DMS 273 treated with DMSO at 0.1 percent for 48 hours (cell line): Measurements from ENCODE around the gene CNRIP1.
"Not testable (repeated sequence)": the region's sequence is repeated elsewhere in the genome, so short reads cannot be mapped to it uniquely, and the experiment has no call there.

Experiments used
- DNase-seq: peaks from one replicate; lab custom pipeline; 2025; lab: John Stamatoyannopoulos, UW

Gene CNRIP1

DNA sequence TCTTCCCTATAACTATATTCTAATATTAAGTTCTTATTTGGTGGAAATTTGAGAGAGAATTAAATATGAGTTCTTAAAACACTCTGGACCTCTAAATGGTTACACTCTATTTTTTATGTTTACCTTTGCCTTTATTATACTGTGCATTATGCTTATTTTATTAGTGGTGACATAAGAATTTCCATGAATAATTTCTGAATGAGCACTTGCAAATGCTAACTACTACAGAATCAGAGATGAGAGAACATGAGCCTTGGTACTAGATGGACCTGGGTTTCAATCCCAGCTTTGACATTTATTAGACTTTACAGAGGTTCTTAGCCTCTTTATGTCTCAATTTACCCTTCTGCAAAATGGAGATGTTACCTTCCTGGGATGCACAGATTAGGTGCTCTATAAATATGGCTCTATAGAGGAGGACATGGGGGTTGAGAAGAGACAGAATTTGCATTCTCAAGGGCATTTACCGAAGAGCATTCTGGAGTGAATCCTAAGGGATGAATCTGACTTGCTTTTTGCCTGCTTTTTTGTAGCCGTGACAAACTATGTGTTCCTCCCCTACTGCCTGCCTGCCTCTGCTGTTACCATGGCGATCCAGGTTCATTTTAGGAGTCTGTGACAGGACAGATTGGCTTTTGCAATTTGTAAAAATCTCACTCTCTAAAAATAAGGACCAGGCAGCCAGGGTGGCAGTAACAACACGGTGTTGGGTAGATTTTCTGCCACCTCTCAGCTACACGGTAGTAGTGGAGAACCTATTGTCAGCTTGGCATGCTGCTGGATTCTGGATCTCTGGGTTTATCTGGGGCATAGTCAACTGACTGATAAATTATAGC, 20.7 kb upstream of the CNRIP1 start:
- no peak for DNase-seq

DNA sequence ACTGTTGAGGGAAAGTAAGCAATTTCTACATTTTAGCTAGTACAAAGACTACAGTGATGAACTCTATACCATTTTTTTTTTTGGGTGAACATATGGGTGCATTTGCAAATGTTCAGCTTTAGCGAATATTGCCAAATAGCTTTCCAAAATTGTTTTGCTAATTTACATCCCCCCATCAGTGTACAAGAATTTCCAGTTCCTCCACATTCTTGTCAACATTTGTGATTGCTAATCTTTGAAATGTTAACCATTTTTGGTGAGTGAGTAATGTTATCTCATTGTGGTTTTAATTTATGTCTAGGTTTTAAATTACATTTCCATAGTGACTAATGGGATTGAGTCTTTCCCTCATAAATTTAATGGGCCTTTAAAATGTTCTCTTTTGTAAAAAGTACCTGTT, 16.4 kb upstream of the CNRIP1 start:
- DNase-seq, result no peak

DNA sequence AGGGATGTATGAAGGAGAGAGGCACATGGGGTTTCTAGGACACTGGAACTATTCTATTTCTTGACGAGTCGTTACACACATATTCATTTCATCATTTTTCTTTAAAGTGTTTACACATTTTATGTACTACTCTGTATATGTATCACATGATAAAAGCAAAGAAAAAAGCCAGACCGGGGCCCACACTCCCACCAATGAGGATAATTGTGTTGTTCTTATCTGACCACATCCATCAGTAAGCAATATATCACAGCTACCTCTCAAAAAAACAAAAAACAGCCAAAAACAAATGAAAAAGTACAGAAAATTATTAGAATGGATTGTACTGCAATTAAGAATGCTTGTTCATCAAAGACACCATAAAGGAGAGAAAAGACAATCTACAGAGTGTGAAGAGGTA, 14.2 kb upstream of the CNRIP1 start:
- no peak for DNase-seq

DNA sequence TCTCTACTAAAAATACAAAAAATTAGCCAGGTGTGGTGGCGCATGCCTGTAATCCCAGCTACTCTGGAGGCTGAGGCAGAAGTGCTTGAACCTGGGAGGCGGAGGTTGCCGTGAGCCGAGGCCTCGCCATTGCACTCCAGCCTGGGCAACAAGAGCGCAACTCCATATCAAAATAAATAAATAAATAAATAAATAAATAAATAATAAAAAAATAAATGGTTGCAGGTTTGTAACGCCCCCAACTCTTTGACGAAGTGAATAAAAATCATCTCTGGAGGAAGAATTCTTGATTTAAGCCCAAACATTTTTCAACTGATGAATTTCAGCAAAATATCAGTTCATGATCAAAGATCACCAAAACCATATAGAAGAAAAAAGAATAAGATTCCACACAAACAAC, 13.3 kb upstream of the CNRIP1 start:
- no peak for DNase-seq

DNA sequence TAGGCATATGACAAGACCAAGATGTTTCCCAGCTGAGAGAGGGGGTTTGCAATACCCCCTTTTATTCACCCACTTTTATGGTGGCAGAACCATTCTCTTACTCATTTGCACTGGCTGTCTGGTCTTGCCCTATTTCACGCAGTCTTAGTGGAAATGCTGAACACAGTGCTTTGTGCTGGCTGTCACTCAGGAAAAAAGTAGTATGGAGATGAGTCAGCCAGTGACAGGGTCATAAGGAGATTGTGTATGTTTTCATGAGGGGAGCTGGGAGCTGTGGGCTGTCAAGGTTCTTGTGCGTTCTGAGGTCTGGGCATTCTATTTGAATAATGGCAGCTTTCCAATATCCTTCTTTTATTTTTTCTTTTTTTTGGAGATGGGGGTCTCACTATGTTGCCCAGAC, 10.9 kb upstream of the CNRIP1 start:
- no peak for DNase-seq

DNA sequence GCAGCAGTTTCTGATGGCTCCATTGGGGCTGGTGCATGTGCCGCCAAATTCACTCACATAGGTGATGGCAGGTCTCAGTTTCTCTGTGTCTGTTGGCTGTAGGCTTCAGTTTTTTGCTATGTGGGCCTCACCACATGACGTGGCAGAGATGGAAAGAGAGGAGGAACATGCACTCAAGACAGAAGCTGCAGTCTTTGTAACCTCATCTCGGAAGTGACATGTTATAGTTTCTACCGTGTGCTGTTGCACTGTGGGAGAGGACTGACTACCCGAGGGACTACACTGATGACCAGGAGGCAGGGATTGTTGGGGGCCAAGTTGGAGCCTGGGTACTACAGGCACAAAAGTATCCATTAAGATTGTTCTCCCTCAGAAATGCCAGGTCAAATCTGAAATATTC, 9.2 kb upstream of the CNRIP1 start:
- DNase-seq, result no peak

DNA sequence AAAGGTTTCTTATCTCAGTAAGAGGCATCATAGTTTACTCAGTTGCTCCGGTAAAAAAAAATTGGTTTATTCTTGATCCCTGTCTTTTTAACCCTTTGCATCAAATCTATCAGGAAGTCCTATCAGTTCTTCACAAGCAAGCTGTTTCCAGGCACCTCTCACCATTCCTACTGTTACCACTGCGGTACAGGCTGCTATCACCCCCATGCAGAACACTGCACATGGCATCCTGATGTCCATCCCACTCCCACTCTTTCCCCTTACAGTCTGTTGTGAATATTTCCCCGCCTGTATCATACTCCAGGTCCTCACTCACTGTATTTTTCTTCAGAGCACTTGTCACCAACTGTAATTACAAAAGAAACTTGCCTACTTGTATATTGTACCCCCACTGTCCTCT, 5.3 kb upstream of the CNRIP1 start:
- DNase-seq, result no peak

DNA sequence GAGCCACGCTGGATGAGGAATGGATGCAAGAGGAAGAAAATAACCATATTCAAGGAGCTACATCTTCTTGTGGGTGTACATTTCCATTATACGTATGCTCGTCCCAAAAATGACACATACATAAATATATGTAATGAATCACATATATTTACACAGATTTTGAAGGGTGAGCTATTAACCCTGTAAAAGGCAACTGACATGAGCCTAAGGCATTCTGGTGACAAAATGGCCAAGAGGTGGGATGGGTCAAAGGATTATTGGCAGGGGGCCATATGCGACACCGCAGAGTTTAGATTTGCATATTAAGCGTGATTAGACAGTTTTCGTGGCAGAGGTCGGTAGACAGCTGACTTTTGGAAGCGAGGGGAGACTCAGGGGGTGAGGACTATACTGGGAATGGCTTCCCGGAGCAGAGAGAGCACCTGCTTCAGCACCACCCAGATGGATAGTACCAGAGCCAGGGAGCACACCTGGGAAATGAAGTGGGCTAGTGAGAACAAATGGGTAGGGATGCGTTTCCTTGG, 431 bp upstream of the CNRIP1 start:
- peak; percentile 30 for DNase-seq

DNA sequence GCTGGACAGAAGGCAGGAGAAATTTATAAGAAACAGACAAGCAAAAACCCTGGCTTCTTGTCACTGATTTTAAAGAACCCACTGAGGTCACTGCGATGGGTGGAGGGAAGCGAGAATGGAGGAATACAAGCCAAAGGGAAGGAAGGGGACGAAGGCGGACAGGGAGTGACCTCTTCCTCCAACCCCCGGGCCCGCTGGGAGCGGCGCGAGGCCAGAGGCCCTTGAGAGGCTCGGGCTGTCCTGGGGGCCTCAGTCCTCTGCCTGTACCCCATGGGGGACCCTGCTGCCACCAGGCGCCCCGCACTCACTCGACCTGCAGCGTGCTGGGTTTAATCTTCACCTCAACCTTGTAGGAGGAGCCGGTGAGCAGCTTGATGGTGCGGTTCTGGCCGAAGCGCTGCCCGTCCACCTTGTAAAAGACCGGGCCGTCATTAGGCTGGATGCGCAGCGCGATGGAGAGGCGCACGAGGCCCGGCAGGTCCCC, 793 bp downstream of the CNRIP1 start:
- no peak for DNase-seq

DNA sequence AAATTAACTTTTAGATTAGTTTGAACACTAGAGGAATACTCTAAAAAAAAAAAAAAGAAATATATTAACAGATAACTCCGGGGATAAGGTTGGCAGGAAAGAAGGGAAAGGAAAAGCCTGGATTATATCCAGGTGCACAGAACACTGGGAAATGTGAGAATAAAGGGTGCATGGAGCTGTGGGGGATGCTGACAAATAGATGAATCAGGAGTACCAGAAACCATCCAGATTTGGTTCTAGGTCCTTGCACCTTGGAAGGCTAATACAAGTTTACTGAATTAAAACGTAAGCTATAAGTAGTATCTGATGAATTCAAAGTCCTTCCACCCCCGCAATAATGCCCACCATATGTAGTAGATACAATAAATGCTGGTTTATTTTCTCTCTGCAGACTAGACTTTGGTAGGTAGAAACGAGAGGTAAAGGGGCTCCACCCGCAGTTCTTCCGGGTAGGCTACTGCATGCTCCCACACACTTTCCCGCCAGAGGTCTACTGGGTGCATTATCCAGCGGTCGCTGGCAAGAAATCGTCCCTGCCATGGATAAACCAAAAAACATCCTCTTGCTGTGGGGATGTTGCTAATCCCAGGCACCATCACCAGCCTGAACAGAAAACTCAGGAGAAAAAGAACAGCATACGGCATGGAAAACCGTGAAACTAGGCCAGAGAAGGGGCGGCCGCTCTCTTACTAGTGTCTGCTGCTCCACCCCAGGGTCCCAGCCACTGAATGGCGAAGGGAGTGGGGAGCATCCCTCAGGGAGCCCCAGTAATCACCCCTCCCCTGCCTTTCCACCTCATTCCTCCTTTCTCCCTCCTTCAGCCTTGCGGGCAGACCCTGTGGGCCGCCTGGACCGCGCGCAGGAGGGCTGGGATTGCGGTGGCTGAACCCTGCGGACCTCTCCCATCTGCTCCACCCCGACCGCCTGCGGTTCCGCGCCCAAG, 1.5 kb downstream of the CNRIP1 start:
- DNase-seq, result no peak

DNA sequence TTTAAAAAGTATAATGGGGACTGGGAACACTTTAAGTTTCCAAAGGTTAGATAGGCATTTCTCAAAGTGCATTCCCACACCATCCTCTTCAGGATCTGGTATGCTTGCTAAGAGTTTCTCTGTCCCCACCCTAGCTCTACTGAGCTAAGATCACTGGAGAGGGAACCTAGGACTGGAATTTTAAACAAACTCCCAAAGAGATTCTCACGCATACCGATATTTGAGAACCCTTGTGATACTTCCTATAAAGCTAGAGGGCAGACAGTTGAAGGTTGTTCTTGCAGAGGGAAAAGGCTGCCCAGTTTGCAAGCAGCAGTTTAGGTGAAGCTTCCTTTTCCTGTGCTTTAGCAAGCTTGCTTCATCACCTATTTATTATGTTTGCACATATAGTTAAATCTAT, 3.6 kb downstream of the CNRIP1 start:
- DNase-seq, result no peak

DNA sequence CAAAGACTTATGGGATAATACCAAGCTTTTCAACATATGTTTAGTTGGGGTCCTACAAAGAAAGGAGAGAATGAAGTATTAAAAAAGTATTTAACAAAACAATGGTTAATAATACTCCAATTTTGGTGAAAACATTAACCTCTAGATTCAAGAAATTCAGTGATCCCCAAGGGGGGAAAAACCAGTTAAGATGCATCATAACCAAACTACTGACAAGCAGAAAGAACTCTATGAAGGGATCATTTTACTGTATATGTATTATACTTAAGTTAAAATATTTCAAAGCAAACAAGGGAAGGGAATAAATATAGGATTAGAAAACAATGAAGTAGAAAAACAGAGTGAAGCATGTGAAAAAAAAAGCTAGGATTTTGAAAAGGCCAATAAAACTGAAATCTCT, 8.7 kb downstream of the CNRIP1 start:
- DNase-seq, result no peak

DNA sequence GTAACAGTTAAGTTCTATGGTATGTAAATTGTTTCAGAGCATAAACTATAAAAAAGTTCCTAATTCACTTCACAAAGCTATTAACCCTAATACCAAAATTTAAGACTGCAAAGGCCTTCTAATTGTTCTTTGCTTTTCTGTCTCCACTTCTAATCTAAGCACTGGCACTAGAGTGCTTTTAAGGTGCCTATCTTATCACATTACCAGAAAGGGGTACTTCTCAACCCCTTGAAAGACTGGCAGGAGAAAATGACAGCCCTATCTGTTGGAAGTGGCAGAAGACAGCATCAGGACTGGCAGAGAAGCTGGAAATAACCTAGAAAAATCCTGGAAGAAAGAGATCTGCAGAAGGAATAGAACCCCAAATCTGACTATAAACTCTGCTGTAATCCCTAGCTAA, 10.3 kb downstream of the CNRIP1 start:
- DNase-seq, result no peak

DNA sequence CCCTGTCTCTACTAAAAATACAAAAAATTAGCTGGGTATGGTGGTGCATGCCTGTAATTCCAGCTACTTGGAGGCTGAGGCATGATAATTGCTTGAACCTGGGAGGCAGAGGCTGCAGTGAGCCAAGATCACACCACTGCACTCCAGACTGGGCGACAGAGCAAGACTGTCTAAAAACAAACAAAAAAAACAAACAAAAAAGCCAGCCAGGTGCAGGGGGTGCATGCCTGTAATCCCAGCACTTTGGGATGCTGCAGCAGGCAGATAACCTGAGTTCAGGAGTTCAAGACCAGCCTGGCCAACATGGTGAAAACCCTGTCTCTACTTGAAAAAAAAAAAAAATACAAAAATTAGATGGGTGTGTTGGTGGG, 15.9 kb downstream of the CNRIP1 start:
- not testable (repeated sequence) for DNase-seq

DNA sequence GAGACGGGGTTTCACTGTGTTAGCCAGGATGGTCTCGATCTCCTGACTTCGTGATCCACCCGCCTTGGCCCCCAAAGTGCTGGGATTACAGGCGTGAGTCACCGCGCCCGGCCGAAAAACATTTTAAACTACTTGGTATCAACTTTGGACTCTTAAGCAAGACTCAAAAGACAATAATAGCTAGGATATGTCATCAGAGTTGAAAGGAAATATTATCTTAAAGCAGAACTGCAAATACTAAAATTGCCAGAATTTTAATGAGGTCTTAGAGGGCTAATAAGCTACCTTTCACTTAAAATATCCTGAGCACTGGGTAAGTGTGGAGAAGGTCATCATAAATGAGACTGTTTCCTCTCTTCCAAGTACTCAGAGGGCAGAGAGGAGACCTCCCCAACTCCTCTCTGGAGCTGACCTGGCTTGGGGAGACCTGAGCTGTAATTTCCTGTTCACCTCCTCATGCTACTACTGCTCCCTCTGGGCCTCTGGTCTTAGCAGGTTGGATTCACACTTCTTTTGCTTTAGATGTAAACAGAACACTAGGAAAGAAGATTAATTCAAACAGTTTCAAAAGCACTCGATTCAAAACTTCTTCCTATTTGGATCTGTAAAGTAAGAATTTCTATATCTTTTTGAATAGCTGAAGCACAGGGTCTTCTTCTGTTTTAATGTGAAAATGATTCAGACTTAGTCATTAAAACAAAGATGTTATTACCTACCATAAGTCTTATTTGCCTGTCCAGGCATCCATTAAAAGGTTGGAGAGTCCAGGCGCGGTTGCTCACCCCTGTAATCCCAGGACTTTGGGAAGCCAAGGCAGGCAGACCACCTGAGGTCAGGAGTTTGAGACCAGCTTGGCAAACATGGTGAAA, 16.5 kb downstream of the CNRIP1 start:
- no peak for DNase-seq

DNA sequence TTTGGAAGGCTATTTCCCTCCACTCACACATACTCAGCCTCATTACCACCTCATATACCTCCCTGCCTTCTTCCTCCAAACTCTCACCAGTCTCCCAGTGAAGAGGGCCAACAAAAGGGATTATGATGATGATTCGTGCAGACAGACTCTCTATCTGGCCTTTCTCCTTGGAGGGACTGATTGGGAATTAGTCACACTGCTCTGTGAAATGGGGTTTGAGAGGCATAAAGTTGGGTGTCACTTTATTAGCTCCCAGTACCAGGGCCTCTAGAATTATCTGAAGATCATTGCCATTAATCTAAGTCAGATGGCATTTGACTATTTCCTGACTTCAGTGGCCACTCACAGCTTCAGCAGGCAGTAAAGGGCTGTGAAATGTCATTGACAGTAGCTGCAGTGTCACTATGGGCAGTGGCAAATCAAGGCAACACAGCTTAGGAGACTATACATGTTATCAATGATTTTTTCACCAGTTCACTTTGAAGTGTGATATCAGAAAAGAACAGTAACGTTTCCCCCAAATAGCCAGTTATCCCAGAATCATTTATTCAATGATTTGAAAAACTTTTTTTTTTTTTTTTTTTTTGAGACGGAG, 17.4 kb downstream of the CNRIP1 start:
- DNase-seq, result no peak

DNA sequence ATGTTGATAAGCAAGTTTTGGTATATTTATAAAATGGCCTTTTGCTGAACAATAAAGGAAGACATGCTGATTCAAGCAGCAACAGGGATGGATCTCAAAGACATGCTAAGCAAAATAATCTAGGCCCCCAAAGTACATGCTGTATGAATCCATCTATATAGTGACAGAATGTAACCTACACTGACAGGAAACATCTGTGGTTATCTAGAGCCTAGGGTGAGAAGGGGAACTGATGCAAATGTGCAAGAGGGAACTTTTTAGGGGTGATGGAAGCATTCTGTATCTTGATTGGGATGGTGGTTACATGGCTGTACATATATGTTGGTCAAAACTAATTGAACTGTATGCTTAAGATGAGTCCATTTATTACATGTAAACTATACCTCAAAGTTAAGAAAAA, 24.2 kb downstream of the CNRIP1 start:
- DNase-seq, result no peak

DNA sequence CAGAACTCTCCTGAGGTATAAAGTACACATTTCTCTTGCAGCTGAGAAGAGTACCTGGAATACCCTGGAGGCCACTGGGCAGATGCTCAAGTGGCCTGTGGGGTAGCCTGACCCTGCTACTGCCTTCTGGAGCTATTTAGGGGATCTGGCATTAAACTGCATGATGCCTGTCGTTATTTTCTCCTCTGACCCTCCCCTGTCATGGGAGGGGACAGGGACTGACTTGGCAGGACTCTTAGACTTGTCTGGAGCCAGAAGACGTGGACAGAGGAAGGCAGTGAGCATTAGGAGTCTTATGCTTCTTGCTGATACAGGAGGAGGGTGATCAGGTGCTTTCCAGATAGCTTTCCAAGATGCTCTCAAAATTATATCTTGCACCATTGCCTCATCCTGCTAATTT, 24.8 kb downstream of the CNRIP1 start:
- DNase-seq, result no peak

DNA sequence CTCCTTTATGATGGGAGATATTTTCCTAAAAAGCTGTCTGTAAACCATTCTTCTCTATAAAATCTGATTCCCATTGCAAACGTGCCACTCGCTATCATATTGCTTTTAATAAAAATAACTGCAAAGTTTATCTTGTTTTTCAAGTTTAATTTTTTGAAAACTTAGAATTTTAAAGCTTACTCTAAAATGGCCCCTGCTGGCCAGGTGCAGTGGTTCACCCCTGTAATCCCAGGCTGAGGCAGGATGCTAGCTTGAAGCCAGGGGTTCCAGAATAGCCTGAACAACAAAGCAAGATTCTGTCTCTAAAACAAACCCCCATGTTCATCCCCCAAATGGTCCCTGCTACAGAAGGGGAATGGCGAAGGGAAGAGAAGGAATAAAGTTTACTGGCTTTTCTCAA, 25.6 kb downstream of the CNRIP1 start:
- DNase-seq, result no peak

DNA sequence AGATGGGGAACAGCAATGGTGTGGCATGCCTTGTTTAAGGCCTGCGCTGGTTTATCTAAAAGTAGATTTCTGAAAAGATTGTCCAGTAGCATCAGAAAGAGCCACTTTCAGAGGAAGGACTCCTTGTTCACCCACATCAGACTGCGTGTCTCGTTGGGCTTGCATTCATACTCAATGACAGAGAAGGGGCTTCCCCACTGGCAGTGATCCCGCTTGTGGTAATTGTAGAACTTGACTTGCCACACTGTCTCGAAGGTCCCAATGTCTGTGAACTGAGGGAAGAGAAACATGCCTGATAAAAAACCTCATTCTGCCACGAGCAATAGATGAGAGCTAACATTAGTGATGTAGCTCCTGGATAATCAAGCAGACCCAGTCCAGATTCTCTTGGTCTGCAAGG, 26.0 kb downstream of the CNRIP1 start:
- no peak for DNase-seq

DNA sequence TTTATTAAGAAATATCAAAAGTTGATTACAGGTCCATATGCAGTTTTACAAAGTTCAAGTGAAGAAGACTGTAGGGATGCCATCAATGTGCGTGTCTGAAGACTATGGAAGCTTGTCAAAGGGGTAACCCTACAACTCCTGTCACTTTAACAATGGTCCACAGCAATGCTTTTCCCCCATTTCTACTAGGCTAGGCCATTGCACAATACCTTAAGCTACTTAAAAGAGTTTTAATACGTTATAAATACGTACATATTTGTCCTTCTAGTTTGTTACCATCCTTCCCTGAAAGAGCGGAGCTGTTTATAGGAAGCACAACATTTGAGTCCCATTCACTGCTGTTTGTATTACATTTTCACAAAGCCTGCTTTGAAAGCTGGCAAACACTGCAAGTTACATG, 26.7 kb downstream of the CNRIP1 start:
- no peak for DNase-seq
